Measurements from ENCODE around the gene ATP1A2. TPM values are rescaled to one million over a fixed set of nuclear protein-coding genes. Genes with fewer than 3 reads are reported as not detected.
"Not testable (repeated sequence)": the region's sequence is repeated elsewhere in the genome, so short reads cannot be mapped to it uniquely, and the experiment has no call there.

Gene ATP1A2
- total RNA-seq, 1 donor from 2014 or later: not detected

DNA sequence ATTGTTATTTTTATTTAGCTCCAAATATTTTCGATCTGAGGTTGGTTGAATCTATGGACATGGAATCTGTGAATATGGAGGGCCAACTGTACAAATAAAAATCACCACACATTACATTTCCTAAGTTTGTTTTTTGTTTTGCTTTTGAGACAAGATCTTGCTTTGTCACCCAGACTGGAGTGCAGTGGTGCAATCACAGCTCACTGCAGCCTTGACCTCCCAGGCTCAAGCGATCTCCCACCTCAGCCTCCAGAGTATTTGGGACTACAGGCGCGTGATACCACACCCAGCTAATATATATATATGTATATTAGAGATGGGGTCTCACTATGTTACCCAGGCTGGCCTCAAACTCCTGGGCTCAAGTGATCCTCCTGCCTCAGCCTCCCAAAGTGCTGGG lies 10.8 kb downstream of the ATP1A2 start:
- not testable (repeated sequence) for DNase-seq

DNA sequence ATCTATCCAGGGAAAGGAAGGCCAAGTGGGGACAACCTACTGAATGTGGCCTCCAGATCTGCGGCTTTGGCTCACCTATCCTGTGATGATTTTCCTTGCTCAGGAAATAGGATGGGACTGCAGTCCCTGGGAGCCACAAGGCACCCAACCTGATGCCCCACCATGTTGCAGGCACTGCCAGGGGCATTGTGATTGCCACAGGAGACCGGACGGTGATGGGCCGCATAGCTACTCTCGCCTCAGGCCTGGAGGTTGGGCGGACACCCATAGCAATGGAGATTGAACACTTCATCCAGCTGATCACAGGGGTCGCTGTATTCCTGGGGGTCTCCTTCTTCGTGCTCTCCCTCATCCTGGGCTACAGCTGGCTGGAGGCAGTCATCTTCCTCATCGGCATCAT lies 11.8 kb downstream of the ATP1A2 start:
- DNase-seq: no peak

- no peak for DNase-seq
Measured at GRCh38 chr1:160127865-160128523, 12.4 kb downstream of the ATP1A2 start.

DNA sequence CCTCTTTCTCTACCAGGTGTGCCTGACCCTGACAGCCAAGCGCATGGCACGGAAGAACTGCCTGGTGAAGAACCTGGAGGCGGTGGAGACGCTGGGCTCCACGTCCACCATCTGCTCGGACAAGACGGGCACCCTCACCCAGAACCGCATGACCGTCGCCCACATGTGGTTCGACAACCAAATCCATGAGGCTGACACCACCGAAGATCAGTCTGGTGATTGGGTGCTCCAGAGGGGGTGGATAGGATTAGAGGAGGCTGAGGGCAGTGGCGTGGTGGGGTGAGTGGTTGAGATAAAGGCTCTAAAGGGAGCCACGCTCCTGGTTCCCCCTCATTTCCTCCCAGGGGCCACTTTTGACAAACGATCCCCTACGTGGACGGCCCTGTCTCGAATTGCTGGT lies 13.1 kb downstream of the ATP1A2 start:
- no peak for DNase-seq

GRCh38 chr1:160129046-160129445 lies 13.5 kb downstream of the ATP1A2 start:
- DNase-seq: no peak

- no peak for DNase-seq
Measured at GRCh38 chr1:160129558-160129957, 14.0 kb downstream of the ATP1A2 start.

DNA sequence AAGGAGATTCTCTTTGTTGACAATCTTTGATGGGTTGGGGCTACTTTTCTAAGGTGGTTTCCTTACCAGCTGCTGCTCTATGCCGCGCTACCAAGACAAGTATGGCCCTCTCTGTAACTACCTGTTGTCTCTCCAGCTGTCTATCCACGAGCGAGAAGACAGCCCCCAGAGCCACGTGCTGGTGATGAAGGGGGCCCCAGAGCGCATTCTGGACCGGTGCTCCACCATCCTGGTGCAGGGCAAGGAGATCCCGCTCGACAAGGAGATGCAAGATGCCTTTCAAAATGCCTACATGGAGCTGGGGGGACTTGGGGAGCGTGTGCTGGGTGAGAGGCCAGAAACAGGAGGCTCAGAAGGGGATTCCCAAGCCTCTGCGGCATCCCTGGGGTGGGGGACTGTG lies 14.4 kb downstream of the ATP1A2 start:
- no peak for DNase-seq

DNA sequence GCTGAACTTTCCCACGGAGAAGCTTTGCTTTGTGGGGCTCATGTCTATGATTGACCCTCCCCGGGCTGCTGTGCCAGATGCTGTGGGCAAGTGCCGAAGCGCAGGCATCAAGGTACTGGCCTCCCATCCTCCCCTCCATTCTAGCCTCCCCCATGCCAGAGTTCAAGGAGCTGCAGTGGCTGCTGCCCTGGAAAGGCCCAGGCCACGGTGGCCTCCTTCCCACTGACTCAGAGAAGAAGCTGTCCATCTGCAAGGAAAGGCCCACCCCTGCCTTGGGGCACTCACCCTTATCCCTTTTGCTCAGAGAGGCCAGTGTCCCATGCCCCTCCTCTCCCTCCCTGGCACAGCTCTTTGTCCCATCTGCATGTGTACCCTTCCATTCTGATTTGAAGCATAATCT lies 14.9 kb downstream of the ATP1A2 start:
- DNase-seq: no peak

- DNase-seq: no peak
Measured at GRCh38 chr1:160130939-160131338, 15.4 kb downstream of the ATP1A2 start.

DNA sequence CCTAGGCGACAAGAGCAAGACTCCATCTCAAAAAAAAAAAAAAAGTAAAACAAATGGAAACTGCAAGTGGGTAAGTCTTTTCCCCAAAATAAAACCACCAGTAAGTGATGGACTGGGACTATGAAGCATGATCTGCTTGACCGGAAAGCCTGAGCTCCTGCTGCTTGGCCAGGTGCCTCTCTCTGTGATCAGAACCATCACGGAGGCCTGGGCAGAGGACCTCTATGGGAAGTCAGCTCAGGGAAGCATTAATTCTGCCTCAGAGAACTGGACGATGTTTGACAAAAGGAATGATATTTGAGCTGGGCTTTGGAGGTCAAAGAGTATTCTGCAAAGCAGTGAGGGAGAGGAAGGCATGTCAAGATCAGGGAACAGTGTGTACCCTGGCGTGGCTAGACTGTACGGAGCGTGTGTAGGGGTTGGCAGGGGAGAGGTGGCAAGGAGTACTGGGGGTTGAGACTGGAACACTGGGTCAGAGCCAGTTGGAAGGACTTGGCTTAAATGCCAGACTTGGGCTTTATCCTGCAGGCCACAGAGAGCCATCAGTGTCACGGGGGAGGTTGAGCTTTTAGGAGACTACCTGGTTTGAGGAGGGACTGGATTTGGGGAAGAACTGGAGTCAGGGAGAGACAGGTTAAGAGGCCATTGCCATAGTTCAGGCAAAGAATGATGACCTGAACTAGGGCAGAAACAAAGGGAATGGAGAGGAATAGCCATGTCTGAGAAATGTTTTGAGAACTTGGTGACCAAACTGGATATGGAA lies 16.4 kb downstream of the ATP1A2 start:
- DNase-seq: no peak

DNA sequence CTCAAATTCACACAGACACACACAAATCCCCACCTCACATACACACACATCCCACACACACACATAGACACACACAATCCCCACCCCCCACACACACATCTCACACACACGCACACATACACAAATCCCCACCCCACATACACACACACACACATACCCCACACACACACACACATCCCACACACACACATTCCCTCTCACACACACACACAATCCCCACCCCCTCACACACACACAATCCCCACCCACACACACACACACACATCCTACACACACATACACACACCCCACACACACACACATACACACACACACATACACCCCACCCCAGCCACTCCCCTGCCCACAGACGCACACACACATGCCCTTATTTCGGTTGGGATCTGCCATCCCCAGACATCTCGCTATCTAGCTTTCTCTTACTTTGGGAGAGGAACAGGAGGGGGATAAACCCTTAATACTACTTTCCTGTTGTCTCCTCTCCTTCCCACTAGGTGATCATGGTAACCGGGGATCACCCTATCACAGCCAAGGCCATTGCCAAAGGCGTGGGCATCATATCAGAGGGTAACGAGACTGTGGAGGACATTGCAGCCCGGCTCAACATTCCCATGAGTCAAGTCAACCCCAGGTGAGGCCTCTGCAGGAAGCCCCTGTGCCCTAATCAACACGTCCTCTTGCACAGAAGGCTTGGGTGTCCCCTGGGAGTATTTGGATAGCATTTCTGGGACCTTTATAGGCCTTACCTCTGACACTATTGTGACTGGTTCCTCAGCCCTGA lies 18.6 kb downstream of the ATP1A2 start:
- no peak for DNase-seq

- no peak for DNase-seq
Measured at GRCh38 chr1:160134791-160135572, 19.4 kb downstream of the ATP1A2 start.

DNA sequence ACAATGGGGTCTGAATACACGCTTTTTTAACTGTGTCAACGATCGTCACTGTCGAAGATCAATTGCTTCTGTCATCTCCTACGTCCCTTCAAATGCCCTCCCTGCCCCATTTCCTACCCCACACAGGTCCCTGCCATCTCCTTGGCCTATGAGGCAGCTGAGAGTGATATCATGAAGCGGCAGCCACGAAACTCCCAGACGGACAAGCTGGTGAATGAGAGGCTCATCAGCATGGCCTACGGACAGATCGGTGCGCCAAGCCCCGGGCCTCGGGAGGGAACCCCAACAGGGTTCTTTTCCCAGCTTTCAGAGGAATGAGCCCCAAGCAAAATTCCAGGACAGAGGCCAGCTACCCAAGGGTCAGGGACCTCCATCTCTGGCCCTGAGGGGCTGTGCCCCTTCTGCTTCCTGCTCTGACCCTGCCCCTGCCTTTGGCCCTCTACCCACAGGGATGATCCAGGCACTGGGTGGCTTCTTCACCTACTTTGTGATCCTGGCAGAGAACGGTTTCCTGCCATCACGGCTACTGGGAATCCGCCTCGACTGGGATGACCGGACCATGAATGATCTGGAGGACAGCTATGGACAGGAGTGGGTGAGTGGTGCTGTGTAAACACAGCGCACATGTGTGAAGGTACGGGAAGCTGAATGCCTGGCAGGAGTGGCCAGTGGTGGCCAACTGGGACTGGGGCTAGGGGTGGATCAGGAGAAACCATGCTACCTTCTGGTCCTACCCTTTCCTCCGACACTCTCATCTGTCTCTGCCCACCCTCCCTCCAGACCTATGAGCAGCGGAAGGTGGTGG lies 20.8 kb downstream of the ATP1A2 start:
- DNase-seq: no peak

- DNase-seq: no peak
Measured at GRCh38 chr1:160136926-160137200, 21.3 kb downstream of the ATP1A2 start.

- no peak for DNase-seq
Measured at GRCh38 chr1:160137216-160137862, 21.8 kb downstream of the ATP1A2 start.

- no peak for DNase-seq
Measured at GRCh38 chr1:160139840-160140239, 24.3 kb downstream of the ATP1A2 start.

DNA sequence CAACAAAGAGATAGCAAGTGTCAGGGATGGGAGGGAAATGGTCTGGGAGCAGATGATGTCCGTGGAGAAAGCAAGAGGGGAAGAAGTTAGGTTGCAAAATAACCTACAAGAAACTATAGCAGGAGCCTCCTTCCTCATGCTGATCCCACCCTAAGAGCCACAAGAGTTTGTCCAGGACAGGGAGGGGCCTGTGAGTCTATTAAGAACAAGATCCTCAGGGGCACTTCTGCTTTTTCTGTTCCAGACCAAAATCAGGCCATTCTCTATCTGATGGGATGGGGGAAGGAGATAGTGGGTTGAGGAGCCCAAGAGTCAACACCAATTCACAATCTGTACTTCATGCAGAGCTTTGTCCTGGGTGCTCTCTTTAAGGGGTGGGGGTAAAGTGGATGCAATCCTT lies 28.1 kb downstream of the ATP1A2 start:
- DNase-seq: no peak

DNA sequence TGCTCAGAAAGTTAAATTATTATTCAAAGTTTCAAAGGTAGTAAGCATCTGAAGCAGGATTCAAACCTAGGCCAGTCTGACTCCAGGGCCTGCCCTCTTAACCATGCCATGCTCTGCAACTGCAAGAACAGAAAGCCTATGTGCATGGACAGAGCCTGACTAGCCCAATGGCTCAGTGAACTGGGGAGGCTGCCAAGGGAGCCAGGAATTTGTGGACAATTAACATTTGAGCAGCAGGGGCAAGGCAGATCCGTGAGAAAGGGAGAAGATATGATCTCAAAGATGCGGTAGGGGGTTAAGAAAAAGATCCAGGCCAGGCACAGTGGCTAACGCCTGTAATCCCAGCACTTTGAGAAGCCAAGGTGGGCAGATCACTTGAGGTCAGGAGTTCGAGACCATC lies 29.4 kb downstream of the ATP1A2 start:
- DNase-seq: no peak

DNA sequence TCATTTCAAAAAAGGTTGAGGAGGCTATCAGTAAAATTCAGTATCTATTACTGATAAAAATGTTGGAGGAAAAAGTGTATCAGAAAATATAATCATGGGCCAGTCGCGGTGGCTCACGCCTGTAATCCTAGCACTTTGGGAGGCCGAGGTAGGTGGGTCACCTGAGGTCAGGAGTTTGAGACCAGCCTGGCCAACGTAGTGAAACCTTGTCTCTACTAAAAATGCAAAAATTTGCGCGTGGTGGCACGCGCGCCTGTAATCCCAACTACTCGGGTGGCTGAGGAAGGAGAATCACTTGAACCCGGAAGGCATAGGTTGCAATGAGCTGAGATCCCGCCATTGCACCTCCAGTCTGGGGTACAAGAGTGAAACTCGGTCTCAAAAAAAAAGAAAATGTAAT lies 30.5 kb downstream of the ATP1A2 start:
- DNase-seq: no peak

DNA sequence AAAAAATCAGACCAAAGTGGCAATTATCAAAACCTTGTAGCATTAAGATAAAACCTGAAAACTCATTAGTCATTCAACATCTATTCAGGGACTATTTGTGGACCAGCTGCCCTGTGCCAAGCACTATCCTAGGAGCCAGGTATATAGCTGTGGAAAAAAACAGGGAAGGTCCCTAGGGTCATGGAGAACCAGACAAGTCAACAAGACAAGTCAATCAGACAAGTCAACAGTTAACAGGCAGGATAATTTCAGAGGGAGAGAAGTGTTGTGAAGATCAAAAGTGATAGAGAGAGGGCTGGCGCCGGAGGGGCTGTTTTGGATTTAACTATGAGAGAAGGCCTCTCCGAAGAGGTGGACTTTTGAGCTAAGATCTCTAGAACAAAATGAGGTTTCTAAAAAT lies 32.6 kb downstream of the ATP1A2 start:
- no peak for DNase-seq

DNA sequence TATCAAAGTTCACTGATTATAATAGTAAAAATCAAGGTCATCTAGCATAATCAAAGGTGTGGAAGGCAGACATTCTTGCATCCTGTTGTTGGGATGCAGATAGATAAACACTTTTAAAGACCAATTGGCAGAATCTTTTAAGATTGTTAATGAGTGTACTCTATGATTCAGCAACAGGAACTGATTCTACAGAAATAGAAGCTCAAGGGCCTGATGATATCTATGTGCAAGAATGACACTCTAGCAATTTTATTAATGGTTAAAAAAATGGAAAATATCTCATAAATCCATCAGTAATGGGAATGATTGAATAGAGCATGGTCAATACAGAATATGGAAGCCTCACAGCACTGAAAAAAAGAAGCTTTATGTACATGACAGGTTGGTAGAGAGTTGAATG lies 33.7 kb downstream of the ATP1A2 start:
- DNase-seq: no peak

GRCh38 chr1:160149716-160150115 lies 34.2 kb downstream of the ATP1A2 start:
- no peak for DNase-seq
